DMS 273 treated with DMSO at 0.1 percent for 48 hours (cell line): ENCODE data around the gene BUD13.

Source experiments
- DNase-seq: peaks from one replicate; lab custom pipeline; 2025; lab: John Stamatoyannopoulos, UW

Gene BUD13

DNA sequence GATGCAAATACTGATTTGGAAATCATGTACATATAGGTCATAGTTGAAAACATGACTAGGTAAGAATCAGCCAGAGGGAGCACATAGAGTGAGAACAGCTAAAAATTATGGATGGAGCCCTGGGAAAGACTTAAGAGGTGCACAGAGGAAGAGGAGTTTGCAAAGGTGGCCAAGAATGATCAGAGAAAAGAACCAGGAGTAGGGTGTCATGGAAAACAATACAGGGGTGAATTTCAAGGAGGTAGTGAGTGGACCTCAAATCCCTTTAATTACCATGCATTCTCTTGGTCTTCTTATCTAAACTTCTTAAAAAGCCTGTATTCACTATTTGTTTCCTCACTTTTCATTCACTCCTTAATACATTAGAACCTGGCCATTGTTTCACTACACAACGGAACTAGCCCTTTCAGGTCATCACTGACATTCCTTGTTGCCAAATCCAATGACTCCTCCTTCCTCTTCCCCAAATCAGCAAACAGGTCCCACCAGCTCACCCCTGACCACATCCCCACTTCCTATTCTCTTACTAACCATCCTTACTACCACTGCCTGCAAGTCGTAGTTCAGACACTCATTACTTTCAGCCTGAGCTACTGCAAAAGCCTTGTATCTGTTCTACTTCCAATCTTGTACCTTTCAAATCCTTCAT is 22.6 kb downstream of the BUD13 start:
- no peak for DNase-seq

DNA sequence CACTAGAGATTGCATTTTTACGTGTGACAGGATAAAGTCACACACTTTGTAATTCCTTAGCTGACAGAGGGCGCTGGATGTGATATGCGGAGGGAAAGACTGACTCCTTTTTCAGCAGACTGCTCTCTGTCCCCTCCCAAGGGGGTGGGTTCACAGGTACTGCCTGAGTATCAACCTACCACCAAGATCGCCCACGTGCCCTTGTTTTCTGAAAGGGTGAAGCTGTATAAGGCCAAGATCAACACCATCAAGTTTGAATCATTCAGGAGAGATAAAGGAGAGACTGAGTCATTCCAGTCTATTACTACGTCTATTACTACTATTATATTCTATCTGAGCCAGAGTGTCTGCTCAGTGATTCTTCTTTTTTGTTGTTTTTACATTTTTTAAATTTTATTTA is 30.7 kb downstream of the BUD13 start:
- DNase-seq, result no peak

DNA sequence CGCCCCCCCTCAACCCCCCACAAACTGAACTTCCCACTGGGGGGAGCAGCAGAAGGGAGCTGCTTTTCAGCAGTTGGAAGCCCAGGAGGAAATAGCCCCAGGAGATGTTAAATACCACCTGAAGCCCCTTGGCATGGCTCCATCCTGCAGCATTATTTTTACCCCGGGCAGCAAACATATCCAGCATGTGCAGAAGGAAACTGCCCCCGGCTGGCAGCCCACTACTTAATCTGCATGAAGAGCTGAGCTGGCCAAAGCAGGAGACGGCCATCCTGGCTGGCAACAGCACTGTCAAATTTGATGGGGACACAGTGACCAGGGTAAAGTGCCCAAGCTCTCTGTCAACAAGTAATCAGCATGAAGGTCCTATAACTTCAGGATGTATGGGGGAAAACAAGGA is 32.0 kb downstream of the BUD13 start:
- no peak for DNase-seq

DNA sequence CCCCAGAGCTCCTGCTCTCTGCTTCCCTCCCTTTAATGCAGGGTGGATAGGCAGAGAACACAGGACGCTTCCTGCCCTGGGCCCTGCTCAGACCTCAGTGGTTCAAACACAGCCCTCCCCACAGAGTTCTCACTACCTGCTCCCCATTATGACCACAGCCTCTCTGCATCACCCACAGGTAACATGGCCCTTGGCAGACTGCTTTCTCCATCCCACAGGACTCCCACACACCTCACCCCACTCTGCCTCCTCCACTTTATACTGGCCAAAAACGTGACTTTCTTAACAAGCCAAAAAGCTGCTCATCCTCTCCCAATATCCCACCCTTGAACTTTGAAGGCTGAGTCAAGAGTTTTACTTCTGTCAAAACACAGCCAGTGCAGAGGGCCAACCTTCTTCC is 33.8 kb downstream of the BUD13 start:
- DNase-seq, result no peak

DNA sequence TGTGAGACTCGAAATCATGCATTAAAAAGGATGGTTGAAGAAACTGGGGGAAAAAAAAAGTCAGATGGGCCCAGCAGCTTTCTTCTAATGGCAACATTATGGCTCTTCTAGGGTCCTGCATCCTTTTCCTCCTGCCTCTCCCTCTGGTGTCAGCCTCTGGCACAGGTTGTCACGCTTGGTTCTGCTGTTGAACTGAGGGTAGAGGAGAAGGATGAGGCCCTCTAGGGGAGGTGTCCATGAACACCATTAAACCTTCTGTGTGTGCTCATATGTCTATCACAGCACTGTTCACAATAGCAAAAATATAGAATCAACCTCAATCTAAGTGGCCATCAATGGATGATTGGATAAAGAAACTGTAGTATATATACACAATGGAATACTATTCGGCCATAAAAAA is 36.0 kb downstream of the BUD13 start:
- DNase-seq, result no peak

DNA sequence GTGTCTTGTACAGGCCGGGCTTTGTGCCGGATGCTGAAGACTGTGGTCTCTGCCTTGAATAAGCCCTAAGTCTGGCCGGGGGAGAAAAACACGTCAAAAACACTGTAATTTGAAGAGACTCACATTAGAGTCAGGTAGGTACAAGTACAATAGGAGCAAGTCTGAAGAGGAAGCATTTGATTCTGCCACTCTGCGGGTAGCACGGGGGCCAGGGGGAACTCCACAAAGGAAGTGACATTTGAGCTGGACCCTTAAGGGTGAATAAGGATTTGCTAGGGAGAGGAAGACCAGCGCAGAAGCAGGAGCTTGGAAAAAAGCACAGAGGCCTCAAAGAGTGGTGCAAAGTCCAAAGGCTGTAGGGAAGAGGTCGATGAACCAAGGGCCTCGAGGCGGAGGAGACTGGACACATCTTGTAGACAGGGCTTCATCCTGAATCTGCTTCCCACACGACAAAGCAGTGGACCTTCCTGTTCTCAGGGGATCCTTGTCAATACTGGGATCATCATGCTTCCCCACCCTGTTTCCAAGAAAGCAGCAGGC is 38.7 kb downstream of the BUD13 start:
- DNase-seq, result no peak

DNA sequence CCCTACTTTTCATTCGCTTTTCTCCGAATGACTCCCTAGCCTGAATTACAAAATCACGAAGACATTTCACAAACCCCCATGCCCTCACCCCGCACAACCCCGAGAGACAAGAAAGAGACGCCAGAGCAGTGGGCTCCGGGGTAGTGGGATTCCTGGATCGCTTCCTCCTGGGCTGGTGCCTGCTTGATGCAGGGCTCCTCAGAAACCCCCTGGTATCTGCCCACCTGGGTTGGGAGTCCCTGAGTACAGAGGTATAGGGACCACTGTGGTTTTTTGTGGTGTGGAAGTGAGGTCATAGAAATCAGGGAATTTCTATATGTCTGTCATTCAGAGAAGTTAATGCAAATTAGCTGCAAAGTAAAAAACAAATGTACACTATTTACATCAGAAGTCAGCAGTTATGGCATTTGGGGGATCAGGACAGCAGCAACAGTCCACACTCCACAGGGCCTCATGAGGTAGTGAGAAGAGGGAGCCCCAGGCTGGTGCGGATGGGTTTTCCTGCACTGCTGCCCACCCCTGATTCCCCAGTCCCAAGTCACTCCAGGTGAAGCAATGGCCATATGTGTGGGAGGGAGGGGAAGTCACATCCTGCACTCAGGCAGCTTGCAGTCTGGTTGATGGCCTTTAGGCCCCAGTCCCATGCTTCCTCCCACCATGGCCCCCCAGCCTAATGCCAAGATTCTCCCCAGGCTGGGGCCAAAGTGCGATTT is 39.6 kb downstream of the BUD13 start:
- no peak for DNase-seq

DNA sequence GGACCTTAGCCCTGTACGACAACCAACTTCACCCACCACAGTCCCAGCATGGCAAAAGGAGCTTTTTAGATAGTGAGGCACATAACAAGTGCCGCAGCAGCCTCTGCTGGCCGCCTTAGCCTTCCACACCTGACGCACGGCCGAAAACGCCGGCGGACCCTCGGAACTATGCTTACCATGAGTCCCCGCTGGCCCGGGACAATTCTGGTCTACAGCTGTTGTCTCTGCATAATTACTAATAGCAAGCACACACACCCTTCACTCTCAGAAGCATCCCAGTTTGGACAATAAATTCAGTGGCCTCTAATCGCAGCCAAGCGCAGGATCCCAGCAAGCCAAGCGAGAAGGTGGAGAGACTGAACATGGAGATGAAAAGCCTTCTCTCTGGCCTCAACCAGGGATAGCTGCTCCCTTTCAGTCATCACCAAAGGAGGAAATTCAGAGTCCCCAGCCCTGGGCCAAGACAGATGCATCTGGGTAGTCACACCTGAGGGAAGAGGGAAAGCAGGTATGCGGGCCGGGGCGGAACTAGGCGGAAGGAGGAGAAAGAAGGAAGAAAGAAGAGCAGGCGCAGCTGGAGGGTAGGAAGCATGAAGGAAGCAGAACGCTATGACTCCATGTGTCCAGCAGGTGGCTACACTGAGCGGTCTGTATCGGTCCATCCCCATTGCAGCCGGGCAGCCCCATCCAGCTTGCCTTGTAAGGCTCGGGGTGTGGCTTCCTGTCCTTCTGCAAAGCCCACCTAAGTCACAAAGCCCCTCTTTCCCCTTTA is 40.3 kb downstream of the BUD13 start:
- peak; percentile 10 for DNase-seq

DNA sequence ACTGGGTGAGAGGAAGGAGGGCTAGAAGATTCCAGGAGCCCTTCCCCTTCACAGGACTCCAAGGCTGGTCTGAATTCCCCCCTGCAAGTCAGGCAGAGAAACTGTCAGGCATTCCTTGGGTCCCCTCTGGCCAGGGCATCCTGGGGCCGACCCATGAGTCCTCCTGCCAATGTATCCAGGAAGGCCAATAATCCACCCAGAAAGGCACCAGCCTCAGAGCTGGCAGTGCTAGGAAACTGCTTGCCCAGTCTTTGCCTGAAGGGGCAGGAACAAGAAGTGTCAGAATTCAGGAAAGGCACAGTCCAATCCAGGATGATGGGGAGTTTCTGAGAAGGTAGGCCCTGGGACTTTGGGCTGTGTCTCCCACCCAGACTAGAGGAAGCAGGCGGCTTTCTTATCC is 41.0 kb downstream of the BUD13 start:
- no peak for DNase-seq

DNA sequence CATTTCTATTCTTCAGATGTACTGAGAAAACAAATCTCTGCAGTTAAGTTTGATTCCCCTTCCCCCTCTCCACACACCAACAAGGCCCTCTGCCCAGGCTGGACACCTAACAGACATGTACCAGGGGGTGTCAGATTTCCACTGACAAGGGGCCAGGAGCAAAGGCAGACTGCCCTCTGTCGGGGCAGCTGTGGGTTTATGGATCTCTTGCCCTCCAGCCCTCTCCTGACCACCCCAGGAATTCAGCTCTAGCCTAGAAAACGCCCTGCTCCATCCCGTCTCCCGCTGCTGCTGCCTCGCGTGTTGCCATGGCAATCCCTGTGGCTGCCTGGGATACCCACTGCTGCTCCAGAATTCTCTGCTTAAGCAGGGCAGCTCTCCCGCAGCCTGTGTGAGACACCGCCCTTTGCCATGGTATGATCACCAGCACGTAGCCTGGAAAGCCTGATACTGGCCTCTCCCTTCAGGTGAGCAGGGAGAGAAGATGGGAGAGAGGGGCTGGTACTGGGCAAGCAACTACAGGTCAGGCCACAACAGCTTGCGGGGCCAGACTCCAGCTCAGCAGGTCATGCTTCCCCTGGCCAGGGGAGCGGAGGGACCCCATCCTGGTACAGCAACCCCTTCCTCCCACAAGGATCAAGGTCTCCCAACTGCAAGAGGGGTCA is 41.6 kb downstream of the BUD13 start:
- DNase-seq, result no peak

DNA sequence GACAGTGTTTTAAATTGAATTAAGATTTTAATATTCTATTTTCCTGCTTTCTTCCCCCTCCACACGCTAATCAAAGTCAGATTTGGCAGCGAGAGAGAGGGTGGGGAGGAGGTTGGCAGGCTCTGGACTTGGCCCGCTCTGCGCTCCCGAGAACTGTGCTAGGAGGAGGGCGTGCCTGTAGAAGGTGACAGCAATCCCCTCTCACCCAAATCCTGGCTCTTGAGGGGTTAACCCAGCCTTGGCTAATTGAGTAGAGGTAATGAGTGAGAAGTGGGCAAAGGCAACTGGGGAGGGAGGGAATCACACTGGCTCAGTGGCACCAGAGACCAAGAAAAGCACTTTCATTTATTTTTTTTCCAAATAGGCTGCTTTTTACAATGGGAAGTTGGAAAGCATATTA is 42.2 kb downstream of the BUD13 start:
- no peak for DNase-seq

DNA sequence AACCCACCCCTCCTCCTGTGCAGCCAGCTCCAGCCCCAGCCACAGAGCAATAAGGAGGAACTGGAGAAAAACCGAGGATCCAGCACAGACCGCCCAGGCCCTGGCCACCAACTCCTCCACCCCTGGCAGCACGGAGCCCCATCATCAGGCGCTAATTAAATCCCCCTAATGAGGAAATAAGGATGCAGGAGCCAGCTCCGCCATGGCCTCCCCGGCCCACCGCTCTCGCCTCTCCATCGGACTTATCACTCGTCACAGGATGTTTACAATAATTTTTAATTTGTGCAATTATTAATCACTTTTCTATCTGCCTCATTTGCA is 42.6 kb downstream of the BUD13 start:
- no peak for DNase-seq

DNA sequence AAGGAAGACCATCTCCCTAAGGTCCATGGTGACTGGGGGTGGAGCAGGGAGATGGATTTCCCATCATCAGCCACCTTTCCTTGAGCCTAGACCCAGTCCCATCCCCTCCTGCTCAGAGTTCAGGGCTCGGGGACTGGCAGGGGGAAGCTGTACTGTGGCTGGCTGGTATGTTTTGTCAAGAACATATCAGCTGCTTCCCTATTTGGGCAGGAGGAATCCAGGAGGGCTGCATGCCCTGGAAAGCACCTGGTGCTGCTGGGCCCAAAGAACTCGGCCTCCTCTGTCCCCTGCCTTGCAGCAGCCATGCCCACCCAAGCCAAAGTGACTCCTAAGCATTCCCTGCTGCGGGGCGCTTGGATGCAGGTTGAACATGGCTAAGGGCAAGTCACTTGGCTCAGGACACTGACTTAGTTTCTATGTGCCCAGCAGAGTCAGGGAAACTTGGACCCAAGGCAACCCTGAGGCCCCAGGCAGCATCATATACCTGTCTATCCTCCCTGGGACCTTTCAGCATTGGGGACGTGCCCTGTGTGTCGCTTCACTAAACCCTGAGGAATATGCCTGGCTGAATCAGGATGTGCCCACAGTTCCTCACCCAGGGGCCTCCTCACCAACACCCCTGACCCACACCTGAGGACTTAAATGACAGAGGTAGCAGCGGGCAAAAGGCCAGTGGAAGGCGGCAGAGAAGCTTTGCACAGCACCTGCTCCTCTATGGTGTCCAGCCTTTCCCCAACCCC is 43.1 kb downstream of the BUD13 start:
- DNase-seq, result no peak

DNA sequence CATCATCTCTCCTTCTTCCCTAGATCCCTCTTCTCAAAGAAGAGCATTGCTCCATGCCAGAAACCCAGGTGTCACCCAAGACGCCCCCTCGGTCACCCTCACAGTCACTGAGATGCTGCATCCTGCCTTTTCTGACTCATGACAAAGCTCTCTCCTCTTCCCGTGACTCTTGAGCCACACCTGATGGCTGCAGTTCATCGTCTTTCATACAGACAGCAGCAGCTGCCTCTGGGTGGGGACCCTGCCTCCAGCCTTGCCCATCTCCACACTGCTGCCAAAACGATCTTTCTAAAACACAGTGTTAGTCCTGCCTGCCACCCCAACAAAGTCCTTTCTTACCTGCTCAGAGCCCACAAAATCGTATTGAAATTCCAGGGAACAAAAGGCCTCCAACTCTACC is 44.8 kb downstream of the BUD13 start:
- no peak for DNase-seq

DNA sequence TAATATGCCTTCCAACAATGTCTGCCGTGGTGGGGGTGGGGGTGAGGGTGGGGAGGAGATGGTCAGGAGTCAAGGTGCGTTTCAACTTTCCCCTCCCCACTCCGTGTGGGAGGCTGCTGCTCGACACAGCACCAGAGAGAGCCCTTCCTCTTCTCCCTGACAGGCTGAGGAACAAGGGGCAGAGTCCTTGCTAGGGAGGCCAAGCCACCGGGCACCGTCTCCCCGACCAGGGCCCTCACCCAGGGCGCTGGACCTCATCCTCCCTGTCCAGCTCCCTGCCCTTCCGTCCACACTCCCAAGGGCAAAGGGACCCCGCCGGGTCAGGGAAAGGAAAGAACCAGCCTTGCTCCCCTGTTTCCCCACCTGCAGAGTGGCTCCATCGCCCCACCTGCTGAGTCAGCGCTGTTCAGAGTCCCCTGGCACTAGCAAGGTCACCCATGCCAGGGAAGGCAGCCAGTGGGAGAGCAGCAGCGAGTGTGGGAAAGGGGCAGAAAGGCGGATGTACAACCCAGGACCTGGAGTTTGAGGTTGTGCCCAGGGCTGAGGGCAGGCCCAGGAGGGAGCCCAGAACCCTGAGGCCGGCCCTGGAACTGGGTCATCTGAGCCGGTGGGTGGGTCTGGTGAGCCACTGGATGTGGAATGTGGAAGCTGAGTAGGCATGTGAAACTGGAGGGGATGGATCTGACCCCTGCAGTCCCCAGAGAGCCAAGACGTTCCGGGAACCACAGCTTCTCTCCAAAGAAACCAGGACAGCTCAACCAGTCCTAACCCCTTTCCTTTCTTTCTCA is 47.2 kb downstream of the BUD13 start:
- DNase-seq, result no peak

DNA sequence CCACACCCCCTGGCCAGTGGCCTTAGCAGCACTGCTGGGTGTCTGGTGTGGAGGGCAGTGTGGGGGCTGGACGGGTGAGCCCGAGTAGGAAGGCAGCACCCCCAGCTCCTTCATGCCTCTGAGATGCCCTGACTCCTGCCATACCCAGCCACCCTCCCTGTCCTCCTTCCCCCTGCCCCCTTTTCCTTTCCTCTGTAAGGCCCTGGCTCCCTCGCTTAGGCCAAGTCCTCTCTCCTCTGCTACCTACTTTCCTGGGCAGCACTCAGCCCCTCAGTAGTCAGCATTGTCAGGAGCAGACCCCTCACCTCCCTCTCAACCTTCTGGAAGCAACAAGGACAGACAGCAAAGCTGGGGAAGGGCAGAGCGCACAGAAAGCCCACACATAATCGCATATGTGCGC is 48.0 kb downstream of the BUD13 start:
- no peak for DNase-seq

DNA sequence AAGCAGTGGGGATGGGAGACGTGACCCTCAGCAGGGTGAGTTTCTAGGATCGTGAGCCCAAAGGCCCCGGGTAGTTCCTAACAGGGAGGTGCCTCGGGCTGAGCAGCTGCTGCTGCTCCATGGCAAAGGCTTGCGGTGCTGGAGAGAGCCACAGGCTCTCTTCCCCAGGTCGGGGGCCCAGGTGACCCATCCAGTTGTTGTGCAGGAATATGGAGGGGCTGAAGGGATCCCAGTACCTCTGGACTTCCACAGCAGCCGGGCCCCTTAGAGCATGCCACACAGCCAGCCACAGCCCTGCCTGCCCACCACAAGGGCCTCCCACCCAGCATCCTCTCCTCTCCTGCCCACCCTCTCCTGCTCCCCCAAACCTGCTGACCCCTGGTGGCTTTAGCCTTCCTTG is 49.3 kb downstream of the BUD13 start:
- no peak for DNase-seq

DNA sequence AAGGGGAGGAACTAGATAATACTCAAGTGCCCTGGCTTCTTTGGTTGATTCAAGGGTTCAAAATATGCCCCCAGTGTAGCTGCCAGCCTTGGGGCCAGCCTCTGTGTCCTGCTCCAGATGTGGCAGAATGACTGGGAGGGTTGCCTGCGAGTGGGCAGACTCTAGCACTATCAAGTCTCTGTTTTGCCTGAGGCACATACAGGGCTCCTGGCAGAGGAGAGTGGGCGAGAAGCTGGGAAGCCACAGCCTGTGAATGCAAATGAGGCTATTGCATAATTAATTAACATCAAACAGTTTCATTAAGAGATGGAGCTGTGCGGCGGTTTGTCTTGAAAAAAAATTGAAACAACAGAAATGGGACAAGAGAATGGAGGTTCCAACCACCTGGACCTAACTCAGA is 50.8 kb downstream of the BUD13 start:
- DNase-seq, result no peak

DNA sequence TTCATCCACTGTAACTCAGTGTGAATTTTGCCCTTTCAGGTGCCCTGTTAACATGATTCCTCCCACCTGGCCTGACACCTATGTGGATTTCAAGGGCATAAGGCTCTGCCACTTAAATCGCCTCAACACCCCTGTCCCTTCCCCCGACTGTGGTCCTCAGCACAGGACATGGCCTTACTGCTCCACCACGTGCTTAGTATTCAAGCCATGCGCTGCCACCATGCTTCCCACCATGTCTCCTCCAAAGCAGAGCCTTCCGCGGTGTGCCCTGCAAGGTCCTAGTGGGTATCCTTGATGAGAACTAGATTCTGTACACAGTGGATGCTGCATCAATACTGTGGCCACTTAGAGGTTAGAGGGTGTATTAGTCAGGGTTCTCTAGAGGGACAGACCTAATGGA is 51.9 kb downstream of the BUD13 start:
- no peak for DNase-seq

DNA sequence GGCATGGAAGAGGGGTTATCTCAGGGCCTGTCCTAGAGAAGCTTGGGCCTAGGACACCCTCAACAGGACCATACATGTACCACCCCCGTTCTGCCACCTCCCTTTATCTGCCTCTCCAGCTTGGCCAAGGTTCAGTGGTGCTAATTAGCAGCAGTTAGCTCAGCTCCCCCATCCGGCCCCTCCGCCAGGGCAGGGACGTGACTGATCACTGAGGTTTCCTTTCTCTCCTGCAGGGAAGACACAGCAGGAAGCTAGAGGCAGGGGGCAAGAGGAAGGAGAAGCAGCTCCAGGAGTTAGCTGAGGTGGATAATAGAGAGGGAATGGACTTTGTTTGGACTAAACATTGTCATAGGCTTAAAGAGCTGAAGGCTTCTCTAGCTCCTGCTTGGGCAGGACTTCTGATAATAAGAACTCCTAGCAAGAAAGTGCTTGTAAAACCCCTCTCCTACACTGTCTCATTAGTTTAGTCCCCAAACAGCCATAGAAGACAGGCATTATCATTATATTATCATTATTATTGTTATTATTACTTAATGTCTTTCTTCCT is 53.8 kb downstream of the BUD13 start:
- DNase-seq, result no peak

DNA sequence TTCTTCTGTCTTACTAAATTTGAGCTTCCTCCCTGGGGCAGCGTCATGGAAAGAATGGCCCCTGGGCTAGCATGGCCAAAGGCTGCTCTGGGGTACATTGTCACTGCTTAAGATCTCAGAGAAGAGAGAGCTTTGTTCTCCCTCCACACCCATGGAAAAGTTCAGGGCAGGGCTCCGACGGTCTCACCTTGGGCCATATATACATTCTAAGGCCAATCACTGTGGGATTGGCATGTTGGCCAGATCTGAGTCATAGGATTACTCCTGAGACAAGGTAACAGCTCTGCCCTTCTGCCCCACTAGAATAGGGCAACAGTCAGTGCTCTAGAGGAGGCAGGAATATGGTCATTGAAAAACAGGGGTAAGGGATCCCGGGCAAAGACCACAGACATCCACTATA is 56.2 kb downstream of the BUD13 start:
- no peak for DNase-seq
